BJ (cell line): ENCODE measurements around the gene USH2A. TPM values are rescaled to one million over a fixed set of nuclear protein-coding genes. Genes with fewer than 3 reads are reported as not detected.

Experiments
- CTCF ChIA-PET: fragments of 350-600 bp; formaldehyde crosslinking; extraction: SDS; loops from one replicate; lab custom pipeline; 2021; ENCODE audit warnings: antibody characterized with exemption, inconsistent platforms; lab: Yijun Ruan, JAX
- POLR2A ChIA-PET: fragments of 300-600 bp; sonication (Branson Sonifier 250); formaldehyde crosslinking; extraction: SDS; loops from one replicate; lab custom pipeline; 2021; ENCODE audit warnings: antibody characterized with exemption; lab: Charles Lee
- DNase-seq: peaks from one replicate; pipeline ENCODE4 v3.0.0-alpha.2; 2011; ENCODE audit warnings: low read depth
- H3K27me3 ChIP-seq: 2 replicates; pipeline ENCODE4 v1.6.0; 2011; ENCODE audit warnings: low read length; ENCODE audit not compliant: control insufficient read depth, insufficient read depth
- H3K36me3 ChIP-seq: 2 replicates; pipeline ENCODE4 v1.5.1; 2011; ENCODE audit warnings: low read length; ENCODE audit not compliant: control insufficient read depth, insufficient read depth
- H3K4me3 ChIP-seq: 2 replicates; pipeline ENCODE4 v1.5.1; 2011; ENCODE audit warnings: low read depth, mild to moderate bottlenecking, control low read depth, low read length
- polyA plus RNA-seq: library from polyadenylated mRNA; depleted of rRNA; stranded (reverse); fragments of >200 nt; gene quantifications from 2 replicates; pipeline ENCODE4 v1.2.3, GENCODE V29; 2011
- TF ChIP-seq, protein P1 (sequence below): IDR thresholded peaks from 2 replicates; pipeline ENCODE4 v1.5.1; 2011; ENCODE audit warnings: low read depth, mild to moderate bottlenecking, control low read depth, inconsistent platforms, low read length, moderate library complexity; ENCODE audit not compliant: insufficient read depth

USH2A gene
- polyA plus RNA-seq, 1 experiment: under 0.01 TPM

DNA sequence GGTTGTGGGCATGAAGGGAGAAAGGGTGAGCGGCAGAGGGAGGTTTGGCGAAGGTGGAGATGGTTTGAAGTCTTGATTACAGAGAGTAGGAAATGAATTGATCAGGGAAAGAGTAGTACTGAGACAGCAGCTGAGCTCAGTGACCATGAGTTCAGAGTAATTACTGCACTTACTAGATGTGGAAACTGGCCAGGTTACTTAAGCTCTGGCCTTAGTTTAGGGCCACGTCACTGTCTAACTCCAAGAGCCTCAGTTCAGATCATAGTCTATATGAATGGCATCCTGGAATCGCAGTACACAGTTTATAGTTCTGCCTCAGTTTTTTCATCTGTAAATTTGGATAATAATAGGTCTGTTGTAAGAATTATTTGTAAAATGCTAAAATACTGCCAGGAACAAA is 778.1 kb downstream of the USH2A start:
- POLR2A ChIA-PET: no interaction called here

DNA sequence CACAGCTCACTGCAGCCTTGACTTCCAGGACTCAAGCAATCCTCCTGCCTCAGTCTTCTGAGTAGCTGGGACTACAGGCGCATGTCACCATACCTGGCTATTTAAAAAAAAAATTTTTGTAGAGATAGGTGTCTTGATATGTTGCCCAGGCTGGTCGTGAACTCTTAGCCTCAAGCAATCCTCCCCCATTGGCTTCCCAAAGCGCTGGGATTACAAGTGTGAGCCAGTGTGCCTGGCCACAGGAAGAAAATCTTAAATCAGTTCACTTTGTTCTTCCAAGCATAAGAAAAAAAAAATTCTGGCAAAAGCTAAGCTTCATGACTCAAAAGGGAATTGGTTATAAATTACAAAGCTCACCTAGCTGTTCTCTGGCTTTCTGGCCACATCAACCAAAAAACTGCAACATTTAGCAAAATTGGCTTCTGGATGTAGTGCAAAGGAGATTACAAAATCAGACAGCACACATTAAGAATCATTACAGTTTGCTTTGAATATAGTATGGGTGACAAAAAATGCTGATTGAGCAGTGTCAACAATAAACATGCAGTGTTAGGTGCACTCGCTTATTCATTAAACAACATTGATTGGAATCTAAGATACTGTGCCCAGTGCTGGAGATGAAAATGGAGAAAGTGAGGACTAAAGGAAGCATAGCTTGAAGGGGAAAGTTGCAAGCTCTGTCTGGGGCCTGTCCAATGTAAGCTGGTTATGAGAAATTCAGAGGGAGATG is 779.5 kb downstream of the USH2A start:
- Histone ChIP-seq H3K27me3 (no peaks in the 10 kb centered on the region; the same call in 1 of the 2 replicates), H3K36me3 (no peaks in the 10 kb centered on the region), H3K4me3 (no peak overlapping the region)
- TF ChIP-seq, protein P1, sequence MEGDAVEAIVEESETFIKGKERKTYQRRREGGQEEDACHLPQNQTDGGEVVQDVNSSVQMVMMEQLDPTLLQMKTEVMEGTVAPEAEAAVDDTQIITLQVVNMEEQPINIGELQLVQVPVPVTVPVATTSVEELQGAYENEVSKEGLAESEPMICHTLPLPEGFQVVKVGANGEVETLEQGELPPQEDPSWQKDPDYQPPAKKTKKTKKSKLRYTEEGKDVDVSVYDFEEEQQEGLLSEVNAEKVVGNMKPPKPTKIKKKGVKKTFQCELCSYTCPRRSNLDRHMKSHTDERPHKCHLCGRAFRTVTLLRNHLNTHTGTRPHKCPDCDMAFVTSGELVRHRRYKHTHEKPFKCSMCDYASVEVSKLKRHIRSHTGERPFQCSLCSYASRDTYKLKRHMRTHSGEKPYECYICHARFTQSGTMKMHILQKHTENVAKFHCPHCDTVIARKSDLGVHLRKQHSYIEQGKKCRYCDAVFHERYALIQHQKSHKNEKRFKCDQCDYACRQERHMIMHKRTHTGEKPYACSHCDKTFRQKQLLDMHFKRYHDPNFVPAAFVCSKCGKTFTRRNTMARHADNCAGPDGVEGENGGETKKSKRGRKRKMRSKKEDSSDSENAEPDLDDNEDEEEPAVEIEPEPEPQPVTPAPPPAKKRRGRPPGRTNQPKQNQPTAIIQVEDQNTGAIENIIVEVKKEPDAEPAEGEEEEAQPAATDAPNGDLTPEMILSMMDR: no peak
- DNase-seq: no peak
- ChIA-PET CTCF (no interaction called here), POLR2A (no interaction called here)

More for the DNA sequence above, 778.1 kb downstream of the USH2A start:
- Histone ChIP-seq H3K4me3 (no peak overlapping the region), H3K27me3 (no peaks in the 10 kb centered on the region; the same call in 1 of the 2 replicates), H3K36me3 (no peaks in the 10 kb centered on the region)
- TF ChIP-seq, protein P1: no peak
- CTCF ChIA-PET: no interaction called here
- DNase-seq: no peak

DNA sequence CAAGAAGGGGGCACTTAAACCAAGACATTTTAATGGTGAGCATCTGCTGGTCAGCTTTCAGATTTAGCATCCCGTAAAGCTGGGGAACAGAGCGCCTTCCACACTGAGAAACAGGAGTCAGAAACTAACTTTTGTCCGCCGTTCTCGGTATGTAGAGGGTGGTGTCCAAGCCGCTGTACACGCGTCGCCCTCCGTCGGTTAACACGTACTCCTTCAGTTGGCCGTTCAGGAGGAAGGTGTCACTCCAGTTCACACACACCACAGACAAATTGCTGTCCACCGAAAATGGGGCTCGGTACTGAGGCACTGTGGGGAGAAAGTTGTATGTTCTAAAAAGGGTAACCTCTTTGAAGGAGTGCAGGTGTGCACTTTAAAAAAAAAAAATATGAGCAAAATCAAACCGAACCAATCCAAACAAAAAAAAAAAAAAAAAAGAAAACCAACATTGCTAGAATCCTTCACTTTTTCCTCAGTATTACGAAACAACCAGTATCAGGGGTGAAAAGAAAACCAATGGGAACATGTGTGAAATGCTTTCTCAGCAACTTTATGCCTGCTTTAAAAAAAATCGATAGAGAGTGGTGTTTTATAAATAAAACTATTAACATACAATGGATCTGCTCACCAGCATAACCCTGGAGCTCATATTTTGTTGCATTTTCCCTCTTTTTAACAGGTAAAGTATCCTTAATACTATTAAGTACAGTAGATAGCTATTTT is 782.7 kb downstream of the USH2A start:
- Histone ChIP-seq H3K27me3 (no peaks in the 10 kb centered on the region; the same call in 1 of the 2 replicates), H3K36me3 (no peaks in the 10 kb centered on the region), H3K4me3 (no peak overlapping the region)
- TF ChIP-seq, protein P1: no peak
- POLR2A ChIA-PET: no interaction called here
- no peak for DNase-seq
- CTCF ChIA-PET: interaction anchor here (0.8 kb wide), 1 partner anchor 44 kb away, joined by 3 read pairs; no protein-coding TSS in a partner anchor

DNA sequence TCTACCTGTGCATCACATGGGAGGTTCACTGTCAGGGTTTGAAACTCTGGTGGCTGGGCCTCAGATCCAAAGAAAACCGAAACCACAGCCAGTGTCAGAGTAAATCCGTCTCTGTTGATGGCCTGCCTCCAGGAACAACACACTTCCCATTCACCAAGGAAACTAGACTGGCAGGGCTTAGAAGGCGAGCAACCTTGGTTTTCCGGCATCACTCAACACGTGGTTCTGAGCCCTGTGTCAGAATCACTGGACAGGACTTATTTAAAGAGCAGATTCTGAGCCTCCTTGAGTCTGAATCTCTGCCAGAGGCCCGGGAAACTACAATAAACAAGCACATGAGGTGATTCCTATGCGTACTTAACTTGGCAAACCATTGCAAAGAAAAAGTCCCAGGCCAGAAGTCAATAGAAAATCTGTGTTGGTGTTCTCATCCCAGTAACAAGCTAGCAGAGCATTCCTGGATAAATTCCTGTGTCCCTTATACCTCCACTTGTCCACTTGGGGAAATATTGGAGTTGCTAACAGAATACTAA is 786.1 kb downstream of the USH2A start:
- Histone ChIP-seq H3K36me3 (no peaks in the 10 kb centered on the region), H3K27me3 (no peaks in the 10 kb centered on the region; the same call in 1 of the 2 replicates), H3K4me3 (no peak overlapping the region)
- TF ChIP-seq, protein P1: no peak
- ChIA-PET POLR2A (no interaction called here), CTCF (no interaction called here)
- no peak for DNase-seq
